WTC11 (cell line): ENCODE results near the gene STUB1. TPM values are rescaled to one million over a fixed set of nuclear protein-coding genes. Genes with fewer than 3 reads are reported as not detected.

ENCODE experiments used
- AR ChIP-seq: fragments of 250-450 bp; sonication (Bioruptor Pico); IDR thresholded peaks from 2 replicates; pipeline ENCODE4 v1.9.0; 2021; ENCODE audit warnings: mild to moderate bottlenecking
- ATF1 ChIP-seq: sonication (generic); formaldehyde crosslinking; IDR thresholded peaks from 2 replicates; pipeline ENCODE4 v1.8.1; 2023; ENCODE audit warnings: mild to moderate bottlenecking, moderate library complexity, missing genetic modification reagents
- ATF6 ChIP-seq: sonication (generic); formaldehyde crosslinking; IDR thresholded peaks from 2 replicates; pipeline ENCODE4 v1.8.1; 2023; ENCODE audit warnings: mild to moderate bottlenecking, missing genetic modification reagents
- CREB1 ChIP-seq: sonication (generic); formaldehyde crosslinking; IDR thresholded peaks from 2 replicates; pipeline ENCODE4 v1.8.0; 2023; ENCODE audit warnings: mild to moderate bottlenecking, missing genetic modification reagents
- CTCF ChIP-seq: fragments of 200-600 bp; IDR thresholded peaks from 2 replicates; pipeline ENCODE4 v1.8.0; 2022; ENCODE audit warnings: antibody characterized with exemption
- E2F5 ChIP-seq: sonication (generic); formaldehyde crosslinking; IDR thresholded peaks from 2 replicates; pipeline ENCODE4 v1.8.1; 2022; ENCODE audit warnings: mild to moderate bottlenecking, moderate library complexity, missing genetic modification reagents
- ERG ChIP-seq: fragments of 250-450 bp; sonication (Bioruptor Pico); IDR thresholded peaks from 2 replicates; pipeline ENCODE4 v1.8.0; 2021; ENCODE audit warnings: mild to moderate bottlenecking
- FOXP1 ChIP-seq: sonication (generic); formaldehyde crosslinking; IDR thresholded peaks from 2 replicates; pipeline ENCODE4 v1.8.0; 2022; ENCODE audit warnings: missing genetic modification reagents, mild to moderate bottlenecking, moderate library complexity, borderline replicate concordance
- GTF2I ChIP-seq: fragments of 250-450 bp; sonication (Bioruptor Pico); conservative IDR thresholded peaks from 2 replicates; pipeline ENCODE4 v1.4.0; 2021; ENCODE audit warnings: mild to moderate bottlenecking
- HMGA2 ChIP-seq: fragments of 250-450 bp; sonication (Bioruptor Pico); IDR thresholded peaks from 2 replicates; pipeline ENCODE4 v1.4.0; 2021; ENCODE audit warnings: mild to moderate bottlenecking, moderate library complexity
- MAX ChIP-seq: sonication (generic); formaldehyde crosslinking; IDR thresholded peaks from 2 replicates; pipeline ENCODE4 v1.8.0; 2022; ENCODE audit warnings: mild to moderate bottlenecking, missing genetic modification reagents
- MLX ChIP-seq: sonication (generic); formaldehyde crosslinking; IDR thresholded peaks from 2 replicates; pipeline ENCODE4 v1.8.1; 2023; ENCODE audit warnings: mild to moderate bottlenecking, missing genetic modification reagents, moderate library complexity
- NFYB ChIP-seq: sonication (generic); formaldehyde crosslinking; conservative IDR thresholded peaks from 2 replicates; pipeline ENCODE4 v1.8.0; 2022; ENCODE audit warnings: low read depth, missing genetic modification reagents
- NR2C2 ChIP-seq: sonication (generic); formaldehyde crosslinking; IDR thresholded peaks from 2 replicates; pipeline ENCODE4 v1.8.0; 2022; ENCODE audit warnings: mild to moderate bottlenecking, missing genetic modification reagents
- PRDM15 ChIP-seq: sonication (generic); formaldehyde crosslinking; IDR thresholded peaks from 2 replicates; pipeline ENCODE4 v1.8.0; 2022; ENCODE audit warnings: missing genetic modification reagents
- RORB ChIP-seq: fragments of 250-450 bp; sonication (Bioruptor Pico); IDR thresholded peaks from 2 replicates; pipeline ENCODE4 v1.9.0; 2021; ENCODE audit warnings: mild to moderate bottlenecking
- SP1 ChIP-seq: sonication (generic); formaldehyde crosslinking; conservative IDR thresholded peaks from 2 replicates; pipeline ENCODE4 v1.8.1; 2022; ENCODE audit warnings: missing genetic modification reagents
- STAT6 ChIP-seq: sonication (generic); formaldehyde crosslinking; conservative IDR thresholded peaks from 2 replicates; pipeline ENCODE4 v1.8.1; 2023; ENCODE audit warnings: mild to moderate bottlenecking, low read depth, missing genetic modification reagents, moderate library complexity
- TP53 ChIP-seq: sonication (generic); formaldehyde crosslinking; IDR thresholded peaks from 2 replicates; pipeline ENCODE4 v1.8.1; 2023; ENCODE audit warnings: mild to moderate bottlenecking, missing genetic modification reagents
- ZMAT4 ChIP-seq: fragments of 250-450 bp; sonication (Bioruptor Pico); IDR thresholded peaks from 2 replicates; pipeline ENCODE4 v1.9.0; 2021; ENCODE audit warnings: mild to moderate bottlenecking
- ZNF219 ChIP-seq: sonication (generic); formaldehyde crosslinking; IDR thresholded peaks from 2 replicates; pipeline ENCODE4 v1.8.0; 2023; ENCODE audit warnings: missing genetic modification reagents, mild to moderate bottlenecking, borderline replicate concordance
- total RNA-seq: library from RNA; stranded (reverse); gene quantifications from 3 replicates; pipeline ENCODE4 v1.2.3, GENCODE V29; 2021

Gene STUB1
- total RNA-seq, 1 experiment from 2014 or later, result 88.2 TPM

GRCh38 chr16:641326-642188, 38.7 kb upstream of the STUB1 start, which contains the start of gene MCRIP2 (continued):
- TF ChIP-seq AR (no peak), CREB1 (no peak), NR2C2 (CRISPR knock-in tag) (no peak), MLX (CRISPR knock-in tag) (no peak), NFYB (no peak), RORB (CRISPR knock-in tag) (no peak), HMGA2 (no peak), CTCF (no peak), FOXP1 (no peak), STAT6 (CRISPR knock-in tag) (no peak), SP1 (CRISPR knock-in tag) (peak; percentile 89), PRDM15 (no peak; the same call in 1 of the 2 replicates), GTF2I (no peak), MAX (CRISPR knock-in tag) (0 out of 2 replicates have a peak, but pooled peaks have one; percentile 13), TP53 (CRISPR knock-in tag) (0 out of 2 replicates have a peak, but pooled peaks have one; percentile 18), E2F5 (peak; percentile 73; the same call in 1 of the 2 replicates), ATF6 (CRISPR knock-in tag) (no peak), ZMAT4 (CRISPR knock-in tag) (no peak), ATF1 (CRISPR knock-in tag) (no peak), ZNF219 (CRISPR knock-in tag) (no peak), ERG (CRISPR knock-in tag) (no peak)
